HepG2 (cell line): ENCODE measurements around the gene MAN1B1. TPM values are rescaled to one million over a fixed set of nuclear protein-coding genes. Genes with fewer than 3 reads are reported as not detected.
A peak's percentile ranks its signal among the peaks of the same experiment; 100 is the strongest.

ENCODE experiments used
- ELK4 ChIP-seq: sonication (generic); formaldehyde crosslinking; IDR thresholded peaks from 2 replicates; pipeline ENCODE4 v1.9.0; 2021; ENCODE audit warnings: missing genetic modification reagents, borderline replicate concordance
- GZF1 ChIP-seq: sonication (generic); formaldehyde crosslinking; IDR thresholded peaks from 2 replicates; pipeline ENCODE4 v1.5.1; 2020; ENCODE audit warnings: mild to moderate bottlenecking, missing genetic modification reagents
- HNF1B ChIP-seq: sonication (generic); formaldehyde crosslinking; IDR thresholded peaks from 2 replicates; pipeline ENCODE4 v1.5.1; 2020; ENCODE audit warnings: mild to moderate bottlenecking, moderate library complexity, missing genetic modification reagents
- HNRNPUL1 ChIP-seq: fragments of 200-400 bp; formaldehyde crosslinking; IDR thresholded peaks from 2 replicates; pipeline ENCODE4 v1.6.1; 2017; ENCODE audit warnings: low read depth, mild to moderate bottlenecking, low read length, moderate library complexity
- KDM4B ChIP-seq: sonication (generic); formaldehyde crosslinking; IDR thresholded peaks from 2 replicates; pipeline ENCODE4 v1.4.0; 2020; ENCODE audit warnings: missing genetic modification reagents
- NCOA1 ChIP-seq: sonication (generic); formaldehyde crosslinking; IDR thresholded peaks from 2 replicates; pipeline ENCODE4 v1.9.0; 2021; ENCODE audit warnings: missing genetic modification reagents
- NFE2L1 ChIP-seq: sonication (generic); formaldehyde crosslinking; IDR thresholded peaks from 2 replicates; pipeline ENCODE4 v1.4.0; 2020; ENCODE audit warnings: missing genetic modification reagents, mild to moderate bottlenecking, borderline replicate concordance
- NONO ChIP-seq, 2 experiments: fragments of 450-650 bp in 1 of 2; sonication (generic) in 1 of 2; formaldehyde crosslinking in 1 of 2; IDR thresholded peaks in 1 of 2; conservative IDR thresholded peaks in 1 of 2; 2 replicates each; pipeline versions ENCODE4 v1.6.1 to v1.8.0; 2017 to 2022; ENCODE audit warnings: mild to moderate bottlenecking in 1 of 2, missing genetic modification reagents in 1 of 2, moderate library complexity in 1 of 2
- RAD51 ChIP-seq: fragments of 450-650 bp; IDR thresholded peaks from 2 replicates; pipeline ENCODE4 v1.6.1; 2016; ENCODE audit warnings: borderline replicate concordance
- SP140L ChIP-seq: sonication (generic); formaldehyde crosslinking; IDR thresholded peaks from 2 replicates; pipeline ENCODE4 v1.4.0; 2020; ENCODE audit warnings: missing genetic modification reagents, borderline replicate concordance
- SYNCRIP ChIP-seq: fragments of 200-400 bp; formaldehyde crosslinking; IDR thresholded peaks from 2 replicates; pipeline ENCODE4 v1.6.1; 2018; ENCODE audit warnings: mild to moderate bottlenecking, low read depth, low read length; ENCODE audit not compliant: insufficient read depth
- TAF1 ChIP-seq: sonication (generic); formaldehyde crosslinking; IDR thresholded peaks from 2 replicates; pipeline ENCODE4 v1.4.0; 2020; ENCODE audit warnings: missing genetic modification reagents
- TFAP4 ChIP-seq: sonication (generic); IDR thresholded peaks from 2 replicates; pipeline ENCODE4 v1.6.1; 2016; ENCODE audit warnings: low read depth, borderline replicate concordance
- ZKSCAN8 ChIP-seq: IDR thresholded peaks from 2 replicates; pipeline ENCODE4 v1.6.1; 2016; ENCODE audit warnings: borderline replicate concordance, missing genetic modification reagents, missing compliant biosample characterization
- ZNF18 ChIP-seq: sonication (generic); formaldehyde crosslinking; IDR thresholded peaks from 2 replicates; pipeline ENCODE4 v1.8.0; 2022; ENCODE audit warnings: mild to moderate bottlenecking, missing genetic modification reagents; ENCODE audit not compliant: insufficient replicate concordance
- ZNF350 ChIP-seq: sonication (generic); formaldehyde crosslinking; IDR thresholded peaks from 2 replicates; pipeline ENCODE4 v1.4.0; 2020; ENCODE audit warnings: mild to moderate bottlenecking, low read depth, missing genetic modification reagents, borderline replicate concordance
- ZNF362 ChIP-seq: sonication (generic); formaldehyde crosslinking; IDR thresholded peaks from 2 replicates; pipeline ENCODE4 v1.4.0; 2020; ENCODE audit warnings: missing genetic modification reagents, mild to moderate bottlenecking, borderline replicate concordance
- ZNF460 ChIP-seq: sonication (generic); formaldehyde crosslinking; IDR thresholded peaks from 2 replicates; pipeline ENCODE4 v1.5.1; 2020; ENCODE audit warnings: missing genetic modification reagents, mild to moderate bottlenecking, borderline replicate concordance
- ZNF598 ChIP-seq: sonication (generic); formaldehyde crosslinking; IDR thresholded peaks from 2 replicates; pipeline ENCODE4 v1.5.1; 2020; ENCODE audit warnings: mild to moderate bottlenecking, missing genetic modification reagents, borderline replicate concordance
- polyA plus RNA-seq, 8 experiments: library from polyadenylated mRNA; depleted of rRNA in 3 of 8; stranded (reverse) in 7 of 8; unstranded in 1 of 8; fragments of >200 nt; fragmentation: Illumina TruSeq in 4 of 8; extraction: Trizol in 4 of 8; gene quantifications; 2 replicates each; pipeline versions ENCODE4 v1.2.1 to v1.2.3, GENCODE V29; 2011 to 2016; ENCODE audit warnings: low read depth in 4 of 8, missing spikeins in 1 of 8, mixed read lengths in 1 of 8; ENCODE audit not compliant: insufficient read depth in 1 of 8
- total RNA-seq, 5 experiments: library from RNA; depleted of rRNA; stranded (reverse); fragments of >200 nt; fragmentation: Illumina TruSeq; extraction: Trizol; gene quantifications; 2 replicates each; pipeline ENCODE4 v1.2.3, GENCODE V29; 2016; ENCODE audit warnings: low read depth in 1 of 5

MAN1B1 gene
- total and polyA plus RNA-seq, 2 of the 13 experiments (the other 11 are each of a cell fraction or from before 2014, with no cell fraction given): 48.9 to 59.5 TPM

- TF ChIP-seq NFE2L1 (CRISPR knock-in tag) (no peak), SYNCRIP (no peak), ZNF598 (CRISPR knock-in tag) (peak; percentile 74; the same call in 1 of the 2 replicates), ZNF362 (CRISPR knock-in tag) (peak; percentile 85), ZKSCAN8 (CRISPR knock-in tag) (peak; percentile 58; the same call in 1 of the 2 replicates), GZF1 (CRISPR knock-in tag) (no peak), HNRNPUL1 (no peak), NONO (IDR thresholded peaks at IDR 0.05) (no peak), NONO (CRISPR knock-in tag; conservative IDR thresholded peaks at IDR 0.05) (0 out of 2 replicates have a peak, but pooled peaks have one; percentile 20), RAD51 (no peak), TAF1 (0 out of 2 replicates have a peak, but pooled peaks have one; percentile 17), HNF1B (peak; percentile 77), ELK4 (no peak; the same call in 1 of the 2 replicates), SP140L (CRISPR knock-in tag) (peak; percentile 87; the same call in 1 of the 2 replicates), KDM4B (CRISPR knock-in tag) (peak; percentile 39; the same call in 1 of the 2 replicates), ZNF18 (CRISPR knock-in tag) (no peak), ZNF460 (no peak), ZNF350 (0 out of 2 replicates have a peak, but pooled peaks have one; percentile 71), TFAP4 (peak; percentile 64; the same call in 1 of the 2 replicates), NCOA1 (CRISPR knock-in tag) (peak; percentile 85; the same call in 1 of the 2 replicates)
Measured at GRCh38 chr9:137046088-137046787, 40.5 kb upstream of the MAN1B1 start, which contains the start of gene NPDC1 (continued).
